ENCODE measurements around the gene MYBPH. TPM values are rescaled to one million over a fixed set of nuclear protein-coding genes. Genes with fewer than 3 reads are reported as not detected.

Gene MYBPH
- total and polyA plus RNA-seq, 2 experiments from 2014 or later: not detected

DNA sequence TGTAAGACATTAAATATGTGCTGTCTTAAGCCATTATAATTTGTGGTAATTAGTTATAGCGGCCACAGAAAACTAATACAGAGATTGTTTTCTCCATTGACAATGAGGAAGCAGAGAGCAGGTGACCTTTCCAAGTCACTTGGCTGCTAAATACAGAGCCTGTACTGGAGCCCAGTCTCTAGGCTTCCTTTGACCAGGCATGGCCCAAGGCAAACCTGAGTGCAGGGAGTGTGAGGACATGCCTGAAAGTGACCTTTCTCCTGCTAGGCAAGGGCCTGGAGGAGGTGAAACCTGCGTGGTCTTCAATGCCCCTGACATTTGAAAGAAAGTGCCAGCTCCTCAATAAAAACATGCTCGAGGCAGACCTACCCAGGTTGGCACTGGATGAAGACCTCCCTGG, 23.4 kb upstream of the MYBPH start:
- Mint-ChIP-seq H3K4me3 (no peak overlapping the region), H3K27ac (no peak overlapping the region), H3K9me3 (no peaks in the 10 kb centered on the region; the same call in 2 of the 3 replicates), H3K4me1 (no peaks in the 10 kb centered on the region), H3K36me3 (ENCODE audit: low read depth) (no peaks in the 10 kb centered on the region), H3K27me3 (ENCODE audit: insufficient read depth, low read depth, poor library complexity) (peaks cover 3% of the 10 kb centered on the region)
- Histone ChIP-seq H3K27ac (ENCODE audit: low read depth) (no peak overlapping the region), H3K27me3 (ENCODE audit: insufficient read depth) (no peaks in the 10 kb centered on the region), H3K4me2 (no peak overlapping the region), H3K4me1 (ENCODE audit: insufficient read depth) (no peaks in the 10 kb centered on the region), H3K79me2 (replicated peaks; ENCODE audit: insufficient read depth) (no peaks in the 10 kb centered on the region), H3F3A (replicated peaks; ENCODE audit: low read depth) (no peaks in the 10 kb centered on the region), H3K4me3 (no peak overlapping the region), H2AFZ (no peak overlapping the region), H4K20me1 (replicated peaks; ENCODE audit: insufficient read depth) (no peaks in the 10 kb centered on the region), H3K9me2 (ENCODE audit: insufficient read depth) (0 out of 2 replicates have a peak, but pooled peaks cover 4% of the 10 kb centered on the region), H3K36me3 (ENCODE audit: insufficient read depth) (no peaks in the 10 kb centered on the region)
- TF ChIP-seq, protein P1, sequence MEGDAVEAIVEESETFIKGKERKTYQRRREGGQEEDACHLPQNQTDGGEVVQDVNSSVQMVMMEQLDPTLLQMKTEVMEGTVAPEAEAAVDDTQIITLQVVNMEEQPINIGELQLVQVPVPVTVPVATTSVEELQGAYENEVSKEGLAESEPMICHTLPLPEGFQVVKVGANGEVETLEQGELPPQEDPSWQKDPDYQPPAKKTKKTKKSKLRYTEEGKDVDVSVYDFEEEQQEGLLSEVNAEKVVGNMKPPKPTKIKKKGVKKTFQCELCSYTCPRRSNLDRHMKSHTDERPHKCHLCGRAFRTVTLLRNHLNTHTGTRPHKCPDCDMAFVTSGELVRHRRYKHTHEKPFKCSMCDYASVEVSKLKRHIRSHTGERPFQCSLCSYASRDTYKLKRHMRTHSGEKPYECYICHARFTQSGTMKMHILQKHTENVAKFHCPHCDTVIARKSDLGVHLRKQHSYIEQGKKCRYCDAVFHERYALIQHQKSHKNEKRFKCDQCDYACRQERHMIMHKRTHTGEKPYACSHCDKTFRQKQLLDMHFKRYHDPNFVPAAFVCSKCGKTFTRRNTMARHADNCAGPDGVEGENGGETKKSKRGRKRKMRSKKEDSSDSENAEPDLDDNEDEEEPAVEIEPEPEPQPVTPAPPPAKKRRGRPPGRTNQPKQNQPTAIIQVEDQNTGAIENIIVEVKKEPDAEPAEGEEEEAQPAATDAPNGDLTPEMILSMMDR (conservative IDR thresholded peaks at IDR 0.05; ENCODE audit: low read depth in 2 of 2): no peak
- TF ChIP-seq, protein P2, sequence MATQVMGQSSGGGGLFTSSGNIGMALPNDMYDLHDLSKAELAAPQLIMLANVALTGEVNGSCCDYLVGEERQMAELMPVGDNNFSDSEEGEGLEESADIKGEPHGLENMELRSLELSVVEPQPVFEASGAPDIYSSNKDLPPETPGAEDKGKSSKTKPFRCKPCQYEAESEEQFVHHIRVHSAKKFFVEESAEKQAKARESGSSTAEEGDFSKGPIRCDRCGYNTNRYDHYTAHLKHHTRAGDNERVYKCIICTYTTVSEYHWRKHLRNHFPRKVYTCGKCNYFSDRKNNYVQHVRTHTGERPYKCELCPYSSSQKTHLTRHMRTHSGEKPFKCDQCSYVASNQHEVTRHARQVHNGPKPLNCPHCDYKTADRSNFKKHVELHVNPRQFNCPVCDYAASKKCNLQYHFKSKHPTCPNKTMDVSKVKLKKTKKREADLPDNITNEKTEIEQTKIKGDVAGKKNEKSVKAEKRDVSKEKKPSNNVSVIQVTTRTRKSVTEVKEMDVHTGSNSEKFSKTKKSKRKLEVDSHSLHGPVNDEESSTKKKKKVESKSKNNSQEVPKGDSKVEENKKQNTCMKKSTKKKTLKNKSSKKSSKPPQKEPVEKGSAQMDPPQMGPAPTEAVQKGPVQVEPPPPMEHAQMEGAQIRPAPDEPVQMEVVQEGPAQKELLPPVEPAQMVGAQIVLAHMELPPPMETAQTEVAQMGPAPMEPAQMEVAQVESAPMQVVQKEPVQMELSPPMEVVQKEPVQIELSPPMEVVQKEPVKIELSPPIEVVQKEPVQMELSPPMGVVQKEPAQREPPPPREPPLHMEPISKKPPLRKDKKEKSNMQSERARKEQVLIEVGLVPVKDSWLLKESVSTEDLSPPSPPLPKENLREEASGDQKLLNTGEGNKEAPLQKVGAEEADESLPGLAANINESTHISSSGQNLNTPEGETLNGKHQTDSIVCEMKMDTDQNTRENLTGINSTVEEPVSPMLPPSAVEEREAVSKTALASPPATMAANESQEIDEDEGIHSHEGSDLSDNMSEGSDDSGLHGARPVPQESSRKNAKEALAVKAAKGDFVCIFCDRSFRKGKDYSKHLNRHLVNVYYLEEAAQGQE (IDR thresholded peaks at IDR 0.05; ENCODE audit: unreplicated experiment): no peak
- TF ChIP-seq ZNF114 (CRISPR knock-in tag; IDR thresholded peaks at IDR 0.05): no peak
- TF ChIP-seq CREB1 (CRISPR knock-in tag; IDR thresholded peaks at IDR 0.05; ENCODE audit: low read depth): no peak
- no peak for TF ChIP-seq STAT1 (IDR thresholded peaks at IDR 0.05; ENCODE audit: unreplicated experiment)
- no peak for TF ChIP-seq EZH2 (IDR thresholded peaks at IDR 0.05; ENCODE audit: low read depth, unreplicated experiment)
- no peak for TF ChIP-seq EZH2phosphoT487 (IDR thresholded peaks at IDR 0.05; ENCODE audit: unreplicated experiment)
- no peak for TF ChIP-seq POLR2AphosphoS5 (IDR thresholded peaks at IDR 0.05; ENCODE audit: low read depth)
- TF ChIP-seq, protein P3, sequence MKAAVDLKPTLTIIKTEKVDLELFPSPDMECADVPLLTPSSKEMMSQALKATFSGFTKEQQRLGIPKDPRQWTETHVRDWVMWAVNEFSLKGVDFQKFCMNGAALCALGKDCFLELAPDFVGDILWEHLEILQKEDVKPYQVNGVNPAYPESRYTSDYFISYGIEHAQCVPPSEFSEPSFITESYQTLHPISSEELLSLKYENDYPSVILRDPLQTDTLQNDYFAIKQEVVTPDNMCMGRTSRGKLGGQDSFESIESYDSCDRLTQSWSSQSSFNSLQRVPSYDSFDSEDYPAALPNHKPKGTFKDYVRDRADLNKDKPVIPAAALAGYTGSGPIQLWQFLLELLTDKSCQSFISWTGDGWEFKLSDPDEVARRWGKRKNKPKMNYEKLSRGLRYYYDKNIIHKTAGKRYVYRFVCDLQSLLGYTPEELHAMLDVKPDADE (IDR thresholded peaks at IDR 0.05): no peak
- TF ChIP-seq ZNF331 (CRISPR knock-in tag; IDR thresholded peaks at IDR 0.05; ENCODE audit: low read depth): no peak
- ATAC-seq: no peak
- DNase-seq (ENCODE audit: low spot score): no peak
